HFF-Myc (cell line): ENCODE results near the gene GCNT1.

Experiments used
- DNase-seq: peaks from one replicate; pipeline ENCODE4 v3.0.0-alpha.2; 2011; ENCODE audit warnings: low read depth; ENCODE audit errors: extremely low read depth
- H3K4me3 ChIP-seq: replicated peaks from 2 replicates; pipeline ENCODE4 v1.5.1; 2011; ENCODE audit warnings: low read depth, mild to moderate bottlenecking, control low read depth, low read length
- CTCF ChIP-seq: IDR thresholded peaks from 2 replicates; pipeline ENCODE4 v1.5.1; 2012; ENCODE audit warnings: mild to moderate bottlenecking, low read depth, low read length, control low read depth; ENCODE audit errors: missing control alignments

GCNT1 gene

DNA sequence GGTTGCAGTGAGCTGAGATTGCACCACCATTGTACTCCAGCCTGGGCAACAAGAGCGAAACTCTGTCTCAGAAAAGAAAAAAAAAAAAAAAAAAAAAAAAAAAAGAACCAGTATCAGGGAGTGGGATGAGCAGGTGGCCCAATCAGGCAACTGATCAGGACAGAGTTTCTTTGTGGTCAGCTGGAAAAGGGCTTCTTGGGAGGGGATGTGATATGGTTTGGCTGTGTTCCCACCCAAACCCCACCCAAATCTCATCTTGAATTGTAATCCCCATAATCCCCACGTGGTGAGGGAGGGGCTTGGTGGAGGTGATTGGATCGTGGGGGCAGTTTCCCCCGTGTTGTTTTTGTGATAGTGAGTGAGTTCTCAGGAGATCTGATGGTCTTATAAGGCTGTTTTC lies 4.7 kb upstream of the GCNT1 start:
- TF ChIP-seq CTCF = no peak
- no peak for DNase-seq

DNA sequence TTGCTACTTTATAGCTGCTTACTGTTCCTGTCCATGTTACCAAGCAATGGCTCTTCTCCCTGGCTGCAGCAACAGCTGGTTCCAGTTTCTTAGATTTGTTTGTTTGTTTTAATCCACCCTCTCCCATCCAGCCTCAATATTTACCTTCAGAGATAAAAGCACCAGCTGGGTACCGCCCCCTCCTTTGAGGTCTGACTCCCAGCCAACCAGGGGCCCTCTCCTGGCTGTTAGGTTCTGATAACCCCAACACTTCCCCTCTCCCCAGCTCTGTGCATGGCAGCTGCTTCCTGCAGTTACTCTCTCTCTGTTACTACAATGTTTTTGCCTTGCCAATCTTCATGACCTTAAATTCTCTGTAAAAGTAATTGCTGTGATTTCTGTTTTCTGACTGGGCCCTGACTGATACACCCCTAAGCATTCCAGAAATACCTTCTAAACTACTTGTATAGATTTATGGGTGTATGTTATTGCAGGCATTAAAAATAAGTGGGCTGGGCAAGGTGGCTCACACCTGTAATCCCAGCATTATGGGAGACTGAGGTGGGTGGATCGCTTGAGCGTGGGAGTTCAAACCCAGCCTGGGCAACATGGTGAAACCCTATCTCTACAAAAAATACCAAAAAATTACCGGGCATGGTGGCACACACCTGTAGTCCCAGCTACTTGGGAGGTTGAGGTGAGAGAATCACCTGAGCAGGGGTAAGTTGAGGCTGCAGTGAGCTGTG lies 2.6 kb upstream of the GCNT1 start:
- no peak for DNase-seq
- no peak overlapping the region for H3K4me3 ChIP-seq
- TF ChIP-seq CTCF = no peak

More for the DNA sequence above, 4.7 kb upstream of the GCNT1 start:
- H3K4me3 ChIP-seq = no peak overlapping the region

DNA sequence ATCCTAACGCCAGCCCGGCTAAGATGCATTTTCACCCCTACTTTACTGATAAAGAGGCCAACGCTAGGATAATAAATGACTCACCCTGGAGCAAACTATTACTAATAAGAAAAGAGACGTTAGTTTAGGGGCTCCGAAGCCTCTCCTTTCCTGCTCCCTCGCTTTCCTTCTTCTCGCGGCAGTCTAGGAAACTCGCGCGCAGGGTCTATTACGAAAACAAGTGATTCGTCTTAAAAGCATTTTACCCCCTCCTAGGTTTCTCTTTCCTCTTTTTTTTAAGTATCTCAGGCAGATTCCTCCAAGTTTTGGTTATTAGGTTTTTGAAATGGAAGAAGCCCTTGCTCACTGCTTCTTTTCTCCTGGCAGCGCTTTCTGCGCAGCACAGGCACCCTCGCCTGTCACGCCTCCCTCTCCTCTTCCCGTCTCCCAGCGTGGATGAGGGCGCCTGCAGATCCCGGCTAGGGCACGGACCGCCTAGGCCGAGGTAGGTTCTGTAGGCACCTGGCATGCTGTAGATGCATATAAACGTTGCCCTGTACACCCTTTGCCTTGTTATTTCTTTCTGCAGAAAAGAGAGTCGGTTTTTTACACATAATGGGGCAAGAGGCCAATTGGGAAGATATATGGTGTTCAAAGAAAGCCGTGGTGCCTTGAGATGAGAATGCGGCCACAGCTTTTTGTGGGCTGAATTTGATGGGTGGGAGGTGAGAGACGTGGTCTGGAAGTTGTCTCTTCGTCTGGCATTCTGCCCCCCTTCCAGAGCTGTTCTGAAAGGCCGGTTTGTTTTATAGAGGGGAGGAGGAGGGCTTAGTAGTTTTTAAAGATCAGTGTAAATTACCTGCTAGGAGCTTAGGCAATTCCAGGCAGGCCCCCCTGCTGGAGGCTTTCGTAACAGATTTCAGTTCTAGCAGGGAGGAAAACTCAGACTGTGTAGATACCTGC lies 983 bp downstream of the GCNT1 start:
- H3K4me3 ChIP-seq = peak overlapping the region; percentile 75
- no peak for DNase-seq
- TF ChIP-seq CTCF = peak; percentile 26

DNA sequence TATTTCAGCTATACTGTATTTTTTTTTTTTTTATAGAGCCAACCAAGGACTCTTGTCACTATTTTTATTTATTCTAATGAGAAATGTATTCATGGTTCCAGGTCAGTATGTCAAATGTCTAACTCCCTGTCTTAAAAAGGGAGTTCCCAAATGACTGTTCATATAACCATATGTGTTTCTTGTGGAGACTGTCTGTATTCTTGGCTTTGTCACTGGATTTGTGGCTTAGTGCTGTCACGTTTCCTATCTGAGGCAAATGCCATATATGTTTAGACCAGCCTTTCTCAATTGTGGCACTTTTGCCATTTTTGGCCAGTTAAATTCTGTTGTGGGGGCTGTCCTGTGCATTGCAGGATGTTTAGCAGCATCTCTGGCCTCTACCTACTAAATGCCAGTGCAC lies 3.1 kb downstream of the GCNT1 start:
- TF ChIP-seq CTCF = no peak
- no peak for DNase-seq
- H3K4me3 ChIP-seq = no peak overlapping the region

DNA sequence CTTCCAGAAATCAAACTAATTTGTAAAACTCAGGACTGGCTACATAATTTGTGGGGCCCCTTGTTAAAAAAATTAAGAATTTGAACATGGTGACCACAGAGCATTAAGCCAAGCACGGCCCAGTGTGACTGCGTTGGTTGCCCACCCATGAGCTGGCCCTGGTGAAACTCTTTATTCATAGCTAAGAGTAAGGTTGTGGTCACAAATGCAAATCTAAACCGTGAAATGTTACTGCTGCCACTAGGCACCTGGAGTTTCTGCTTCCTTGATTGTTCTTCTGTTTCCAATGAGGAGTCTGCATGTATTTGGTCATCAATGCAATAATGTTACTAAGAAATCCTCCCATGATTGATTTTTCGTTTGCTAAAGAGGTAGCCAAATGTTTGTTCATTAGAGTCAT lies 4.2 kb downstream of the GCNT1 start:
- H3K4me3 ChIP-seq = no peak overlapping the region
- DNase-seq = no peak
- TF ChIP-seq CTCF = no peak

- no peak overlapping the region for H3K4me3 ChIP-seq
- TF ChIP-seq CTCF = no peak
- DNase-seq = no peak
These were observed 5.7 kb downstream of the GCNT1 start for GRCh38 chr9:76464706-76465105.
